DMS153 treated with DMSO at 0.1 percent for 48 hours (cell line): ENCODE results near the gene USB1.
"Not testable (repeated sequence)": the region's sequence is repeated elsewhere in the genome, so short reads cannot be mapped to it uniquely, and the experiment has no call there.

Source experiments
- DNase-seq: peaks from one replicate; lab custom pipeline; 2025; ENCODE audit not compliant: unreplicated experiment; lab: John Stamatoyannopoulos, UW

The USB1 gene

GRCh38 chr16:57993897-57994296, 7.3 kb upstream of the USB1 start:
- DNase-seq, result no peak

GRCh38 chr16:57994361-57994760, 6.8 kb upstream of the USB1 start:
- DNase-seq, result no peak

DNA sequence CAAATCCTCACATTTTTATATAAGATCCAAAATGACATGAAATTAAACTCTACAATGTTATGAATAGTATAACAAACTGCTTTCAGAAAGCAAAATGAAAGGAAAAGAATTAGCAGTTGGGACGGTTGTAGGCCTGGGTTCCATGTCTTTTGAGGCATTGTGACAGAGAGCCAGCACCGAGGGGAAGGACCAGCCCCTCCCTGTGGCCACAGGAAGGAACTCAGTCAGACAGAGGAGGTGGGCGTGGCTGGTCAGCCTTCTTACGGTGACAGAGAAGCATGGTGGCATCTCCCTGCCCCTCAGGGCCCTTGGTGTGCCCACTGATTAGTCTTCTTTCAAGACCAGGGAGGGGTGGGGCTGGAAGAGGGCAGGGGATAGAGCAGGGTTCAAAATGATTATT, 6.4 kb upstream of the USB1 start:
- no peak for DNase-seq

GRCh38 chr16:57995721-57996405, 5.3 kb upstream of the USB1 start:
- DNase-seq, result no peak

- DNase-seq, result no peak
These were observed 4.6 kb upstream of the USB1 start for GRCh38 chr16:57996406-57997175.

DNA sequence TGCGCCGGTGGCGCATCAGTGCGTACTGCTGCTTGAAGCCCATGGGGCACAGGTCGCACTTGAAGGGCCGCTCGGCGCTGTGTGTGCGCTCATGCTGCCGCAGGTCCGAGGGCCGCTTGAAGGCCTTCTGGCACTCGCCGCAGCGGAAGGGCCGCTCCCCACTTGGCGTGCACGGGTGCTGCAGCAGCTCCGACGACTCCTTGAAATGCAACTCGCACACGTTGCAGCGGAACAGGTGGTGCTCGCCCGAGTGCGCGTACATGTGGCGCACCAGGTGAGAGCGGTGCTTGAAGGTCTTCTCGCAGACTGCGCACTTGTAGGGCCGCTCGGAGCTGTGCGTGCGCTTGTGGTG, 4.1 kb upstream of the USB1 start:
- no peak for DNase-seq

- no peak for DNase-seq
These were observed 3.5 kb upstream of the USB1 start for GRCh38 chr16:57997528-57998265.

DNA sequence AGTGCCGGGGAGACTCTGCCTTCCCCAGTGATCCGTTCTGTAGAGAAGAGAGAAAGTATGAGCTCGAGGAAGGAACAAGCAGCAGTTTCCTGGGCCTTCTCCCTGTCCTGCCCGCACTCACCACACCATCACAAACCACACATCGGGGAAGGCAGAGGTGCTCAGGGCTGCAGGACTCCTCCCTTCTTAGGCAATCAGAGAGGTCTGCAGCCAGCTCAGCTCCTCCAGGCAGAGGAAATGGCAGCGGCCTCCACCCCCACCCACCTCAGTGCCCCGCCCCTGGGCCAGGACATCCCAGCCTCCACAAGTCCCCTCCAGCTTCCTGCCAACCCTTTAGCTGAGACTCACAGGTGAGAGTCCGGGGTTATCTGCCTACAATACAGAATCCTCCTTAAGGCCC, 2.7 kb upstream of the USB1 start:
- no peak for DNase-seq

DNA sequence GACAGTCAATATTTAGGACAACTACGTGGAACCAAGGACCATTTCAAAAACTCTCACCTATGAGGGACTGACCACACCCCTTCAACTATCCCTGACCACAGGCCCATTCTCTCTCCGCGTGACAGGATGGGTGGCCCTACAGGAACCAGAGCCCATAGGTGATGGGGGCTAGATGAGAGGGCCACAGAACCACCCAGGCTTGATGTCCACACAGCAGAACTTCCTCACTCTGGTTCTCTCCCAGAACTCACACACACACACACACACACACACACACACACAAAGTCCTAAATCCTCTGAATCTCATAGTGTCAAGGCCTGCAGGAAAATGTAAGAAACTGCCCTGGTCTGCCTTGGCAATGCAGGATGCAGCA, 2.2 kb upstream of the USB1 start:
- no peak for DNase-seq

- DNase-seq, result no peak
These were observed 1.7 kb upstream of the USB1 start for GRCh38 chr16:57999366-57999970.

DNA sequence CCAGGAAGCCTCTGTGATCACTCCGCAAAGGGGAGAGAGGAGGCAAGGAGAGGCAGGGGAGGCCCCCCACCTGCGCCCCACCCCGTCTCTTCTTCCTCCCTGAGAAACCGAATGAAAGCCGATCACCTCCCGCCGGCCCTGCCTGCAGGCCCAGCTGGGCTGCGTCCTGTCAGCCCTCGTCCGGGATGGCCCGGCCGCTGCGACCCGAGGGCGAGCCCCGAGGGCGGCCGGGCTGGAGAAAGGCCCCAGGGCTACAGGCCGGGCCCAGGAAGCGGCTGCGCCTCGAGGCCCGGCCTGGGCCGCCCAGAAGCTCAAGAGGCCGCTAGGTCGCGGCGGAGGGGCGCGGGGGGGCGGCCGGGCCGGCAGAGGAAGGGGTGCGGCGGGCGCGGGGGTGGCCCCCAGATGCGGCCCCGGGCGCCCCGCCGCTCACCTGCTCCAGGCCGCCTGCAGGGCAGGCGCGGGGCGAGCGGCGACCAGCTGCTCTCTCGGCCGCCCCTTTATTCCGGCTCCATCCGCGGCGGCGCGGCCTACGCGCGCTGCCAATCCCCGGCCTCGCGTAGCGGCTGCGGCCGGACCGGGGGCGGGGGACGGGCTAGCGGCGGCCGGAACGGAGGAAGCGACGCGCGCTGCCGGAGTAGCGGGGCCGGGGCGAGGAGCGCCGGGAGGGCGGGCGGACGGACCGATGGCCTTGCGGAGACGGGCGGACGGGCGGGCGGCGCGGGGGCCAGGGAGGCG, 1.1 kb upstream of the USB1 start, which contains the start of gene ZNF319:
Gene ZNF319, minus strand, starts transcription at position 702 of the 735 bp plus-strand sequence. CDS start 2,407 bp downstream, outside the sequence.
- DNase-seq, result no peak

GRCh38 chr16:58001781-58002415, 691 bp downstream of the USB1 start:
- no peak for DNase-seq

DNA sequence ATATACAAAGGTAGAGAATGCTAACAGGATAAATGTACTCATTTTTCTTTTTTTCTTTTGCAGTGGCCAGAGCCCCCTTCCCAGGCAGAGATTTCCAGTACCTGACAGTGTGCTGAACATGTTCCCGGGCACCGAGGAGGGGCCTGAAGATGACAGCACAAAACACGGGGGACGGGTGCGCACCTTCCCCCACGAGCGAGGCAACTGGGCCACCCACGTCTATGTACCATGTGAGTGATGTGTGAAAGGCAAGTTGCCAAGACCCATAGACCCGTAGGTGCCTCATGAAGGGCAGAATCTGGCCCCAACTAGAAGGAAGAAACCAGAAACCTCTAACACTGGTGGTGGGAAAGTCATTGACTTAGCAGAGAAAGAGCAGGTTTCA, 1.2 kb downstream of the USB1 start:
- DNase-seq, result no peak

- no peak for DNase-seq
These were observed 1.7 kb downstream of the USB1 start for GRCh38 chr16:58002936-58003335.

GRCh38 chr16:58004736-58005135, 3.5 kb downstream of the USB1 start:
- DNase-seq, result not testable (repeated sequence)

DNA sequence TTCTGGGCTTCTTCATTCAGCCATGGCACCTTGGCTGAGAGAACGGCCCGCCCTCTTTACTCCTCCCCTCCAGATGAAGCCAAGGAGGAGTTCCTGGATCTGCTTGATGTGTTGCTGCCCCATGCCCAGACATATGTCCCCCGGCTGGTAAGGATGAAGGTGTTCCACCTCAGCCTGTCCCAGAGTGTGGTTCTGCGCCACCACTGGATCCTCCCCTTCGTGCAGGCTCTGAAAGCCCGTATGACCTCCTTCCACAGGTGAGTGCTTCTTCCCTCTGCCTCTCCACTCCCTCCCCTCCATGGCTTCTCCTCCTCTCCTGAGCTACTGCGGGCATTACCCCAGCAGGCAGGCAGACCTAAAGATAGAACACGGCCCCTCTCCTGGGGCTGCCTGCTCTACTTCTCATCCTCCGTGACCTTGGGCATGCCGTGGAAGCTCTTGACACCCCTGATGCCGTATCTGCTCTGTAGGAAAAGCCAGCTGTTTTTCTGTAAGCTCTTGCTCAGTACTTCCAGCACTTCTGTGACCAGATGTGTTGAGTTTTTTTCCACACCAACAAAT, 8.7 kb downstream of the USB1 start:
- DNase-seq, result no peak

DNA sequence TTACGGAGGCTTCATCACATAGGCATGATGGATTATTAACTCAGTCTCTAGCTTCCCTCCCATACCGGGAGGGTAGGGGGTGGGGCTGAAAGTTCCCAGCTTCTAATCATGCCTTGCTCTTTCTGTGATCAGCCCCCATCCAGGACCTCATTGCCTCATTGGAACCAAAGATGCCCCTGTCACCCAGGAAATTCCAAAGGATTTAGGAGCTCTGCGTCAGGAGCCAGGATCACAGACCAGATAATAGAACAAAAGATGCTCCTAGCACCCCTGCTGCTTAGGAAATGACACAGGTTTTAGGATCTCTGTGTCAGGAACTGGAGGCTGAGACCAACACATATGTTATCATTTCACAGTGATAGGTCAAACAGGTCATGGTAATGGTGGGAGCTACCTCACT, 9.7 kb downstream of the USB1 start:
- no peak for DNase-seq

- no peak for DNase-seq
These were observed 10.4 kb downstream of the USB1 start for GRCh38 chr16:58011652-58012051.

DNA sequence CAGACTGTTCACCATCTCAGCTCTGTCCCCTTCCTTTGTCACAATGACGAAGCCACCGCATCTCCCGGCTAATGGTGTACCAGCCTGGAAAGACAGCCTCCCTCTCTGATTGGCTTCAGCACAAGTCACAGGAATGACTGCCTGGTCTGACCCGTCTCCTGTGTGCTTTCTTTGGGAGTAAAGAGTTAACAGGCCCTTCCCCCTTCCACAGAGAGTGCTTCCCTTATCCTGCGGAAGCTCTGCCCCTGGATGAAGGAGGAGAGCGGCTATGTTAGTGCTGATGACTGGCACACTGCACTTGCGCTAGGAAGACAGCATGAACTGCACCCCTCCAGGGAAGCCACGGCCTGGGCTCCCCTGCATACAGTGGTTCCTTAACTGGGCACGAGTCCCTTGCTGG, 11.3 kb downstream of the USB1 start:
- DNase-seq, result no peak
